Liver (tissue), 9 donors: ENCODE results near the gene ANO10. TPM values are rescaled to one million over a fixed set of nuclear protein-coding genes. Genes with fewer than 3 reads are reported as not detected.

Experiments
- DNase-seq: peaks from one replicate; pipeline ENCODE4 v3.0.0-alpha.2; 2017; ENCODE audit warnings: low spot score
- H3K27ac ChIP-seq, 2 donors: one replicate each; pipeline ENCODE4 v1.7.0; 2013; ENCODE audit warnings: inconsistent platforms in 2 of 2, low read length in 2 of 2, control low read depth in 1 of 2, low read depth in 1 of 2, mild to moderate bottlenecking in 1 of 2
- H3K27me3 ChIP-seq, 4 donors: one replicate each; pipeline versions ENCODE4 v1.6.1 to v1.7.0; 2013; ENCODE audit warnings: low read length in 3 of 4, inconsistent platforms in 1 of 4, mild to moderate bottlenecking in 1 of 4, moderate library complexity in 1 of 4; ENCODE audit not compliant: control insufficient read depth in 4 of 4, insufficient read depth in 4 of 4
- H3K36me3 ChIP-seq, 4 donors: one replicate each; pipeline versions ENCODE4 v1.6.1 to v1.7.0; 2013; ENCODE audit warnings: low read length in 3 of 4, mild to moderate bottlenecking in 3 of 4, low read depth in 1 of 4, moderate library complexity in 1 of 4; ENCODE audit not compliant: control insufficient read depth in 4 of 4, insufficient read depth in 3 of 4
- H3K4me1 ChIP-seq, 4 donors: one replicate each; pipeline versions ENCODE4 v1.6.1 to v1.7.0; 2013; ENCODE audit warnings: low read length in 3 of 4, mild to moderate bottlenecking in 3 of 4, moderate library complexity in 1 of 4; ENCODE audit not compliant: control insufficient read depth in 4 of 4, insufficient read depth in 4 of 4
- H3K4me3 ChIP-seq, 3 donors: one replicate each; pipeline versions ENCODE4 v1.6.1 to v1.7.0; 2013; ENCODE audit warnings: low read length in 3 of 3, control low read depth in 1 of 3, low read depth in 1 of 3, mild to moderate bottlenecking in 1 of 3
- H3K9ac ChIP-seq, 2 donors: one replicate each; pipeline ENCODE4 v1.7.0; 2013; ENCODE audit warnings: low read length in 2 of 2, mild to moderate bottlenecking in 2 of 2, moderate library complexity in 2 of 2, control low read depth in 1 of 2, low read depth in 1 of 2
- H3K9me3 ChIP-seq, 4 donors: one replicate each; pipeline versions ENCODE4 v1.6.1 to v1.7.0; 2013; ENCODE audit warnings: low read length in 3 of 4; ENCODE audit not compliant: control insufficient read depth in 4 of 4
- FOXA2 ChIP-seq: IDR thresholded peaks from 2 replicates; pipeline ENCODE4 v1.6.1; 2016; ENCODE audit warnings: antibody characterized with exemption
- GABPA ChIP-seq, 2 donors: IDR thresholded peaks in 1 of 2; conservative IDR thresholded peaks in 1 of 2; 2 replicates each; pipeline ENCODE4 v1.6.1; 2016; ENCODE audit warnings: antibody characterized with exemption in 2 of 2, mild to moderate bottlenecking in 1 of 2, moderate library complexity in 1 of 2
- HNF4A ChIP-seq, 2 donors: conservative IDR thresholded peaks; 2 replicates each; pipeline ENCODE4 v1.6.1; 2016; ENCODE audit warnings: antibody characterized with exemption in 2 of 2, mild to moderate bottlenecking in 2 of 2
- HNF4G ChIP-seq: IDR thresholded peaks from 2 replicates; pipeline ENCODE4 v1.6.1; 2016; ENCODE audit warnings: antibody characterized with exemption
- NR2F2 ChIP-seq: IDR thresholded peaks from 2 replicates; pipeline ENCODE4 v1.6.1; 2016; ENCODE audit warnings: antibody characterized with exemption
- RAD21 ChIP-seq, 2 donors: IDR thresholded peaks; 2 replicates each; pipeline ENCODE4 v1.6.1; 2016; ENCODE audit warnings: antibody characterized with exemption in 2 of 2, mild to moderate bottlenecking in 2 of 2
- RXRA ChIP-seq, 2 donors: IDR thresholded peaks; 2 replicates each; pipeline ENCODE4 v1.6.1; 2017 to 2018; ENCODE audit warnings: antibody characterized with exemption in 2 of 2, mild to moderate bottlenecking in 1 of 2
- TAF1 ChIP-seq: conservative IDR thresholded peaks from 2 replicates; pipeline ENCODE4 v1.6.1; 2016; ENCODE audit warnings: antibody characterized with exemption, mild to moderate bottlenecking
- YY1 ChIP-seq: IDR thresholded peaks from 2 replicates; pipeline ENCODE4 v1.6.1; 2016; ENCODE audit warnings: antibody characterized with exemption, mild to moderate bottlenecking
- WGBS: extraction: QIAGEN DNeasy Blood & Tissue Kit; methylation state at CpG from one replicate; pipeline ENCODE4 v1.1.7; 2013; 5-methylcytosine and 5-hydroxymethylcytosine counted together
- polyA plus RNA-seq, 2 donors: library from polyadenylated mRNA; stranded (reverse) in 1 of 2; unstranded in 1 of 2; fragments of 200-250 nt in 1 of 2; fragments of >200 nt in 1 of 2; fragmentation: Nextera tagmentation in 1 of 2; extraction: Ambion mirVana in 1 of 2; gene quantifications; one replicate each; pipeline versions ENCODE4 v1.2.1 to v1.2.3, GENCODE V29; 2013 to 2015
- total RNA-seq, 2 donors: library from RNA; depleted of rRNA; stranded (reverse); fragments of >200 nt; gene quantifications; one replicate each; pipeline ENCODE4 v1.2.3, GENCODE V29; 2014
- TF ChIP-seq, protein P1 (sequence below): IDR thresholded peaks from 2 replicates; pipeline ENCODE4 v1.6.1; 2016; ENCODE audit warnings: antibody characterized with exemption, mild to moderate bottlenecking
- TF ChIP-seq, protein P2 (sequence below): IDR thresholded peaks from 2 replicates; pipeline ENCODE4 v1.6.1; 2016; ENCODE audit warnings: antibody characterized with exemption
- TF ChIP-seq, protein P3 (sequence below): IDR thresholded peaks from 2 replicates; pipeline ENCODE4 v1.6.1; 2016; ENCODE audit warnings: antibody characterized with exemption
- TF ChIP-seq, protein P4 (sequence below): fragments of 150-350 bp; IDR thresholded peaks from 2 replicates; pipeline ENCODE4 v1.5.1; 2017; ENCODE audit warnings: improper control_type of control experiment, low read depth, low read length; ENCODE audit not compliant: missing input control
- donor health status: healthy.
- donor health status: healthy.
- donor health status: healthy.
- donor health status: healthy.
- donor health status: healthy.

Gene ANO10
- total and polyA plus RNA-seq, 4 donors, result 5.6 to 8.7 (median 6.8) TPM

DNA sequence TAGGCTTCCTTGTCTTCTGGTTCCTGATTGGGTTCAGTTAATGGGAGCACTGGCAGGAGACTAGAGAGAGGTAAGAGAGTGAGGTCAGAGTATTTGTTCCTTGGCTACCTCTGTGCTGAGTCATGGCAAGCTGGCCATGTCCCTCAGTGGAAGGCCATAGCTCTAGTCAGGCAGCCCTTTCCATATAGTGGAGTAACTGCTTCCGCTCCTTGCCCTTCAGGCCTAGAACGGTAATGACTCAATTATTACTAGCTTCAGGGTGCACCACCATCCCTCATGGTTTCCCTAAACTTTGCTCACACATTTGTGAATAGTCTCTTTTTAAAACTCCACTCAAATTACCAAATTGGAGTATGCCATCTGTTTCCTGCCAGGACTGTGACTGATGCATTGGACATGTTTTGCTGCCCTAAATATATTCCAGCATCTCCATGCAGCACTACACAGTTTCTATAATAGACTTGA is 10.5 kb upstream of the ANO10 start:
- DNase-seq, result no peak
- no peak overlapping the region for H3K9ac ChIP-seq
- TF ChIP-seq FOXA2 (no peak), NR2F2 (no peak), TAF1 (no peak), RXRA (IDR thresholded peaks at IDR 0.05) (no peak), HNF4G (no peak), GABPA (IDR thresholded peaks at IDR 0.05 in 1 of 2, conservative IDR thresholded peaks at IDR 0.05 in 1 of 2) (no peak)
- TF ChIP-seq, protein P1, sequence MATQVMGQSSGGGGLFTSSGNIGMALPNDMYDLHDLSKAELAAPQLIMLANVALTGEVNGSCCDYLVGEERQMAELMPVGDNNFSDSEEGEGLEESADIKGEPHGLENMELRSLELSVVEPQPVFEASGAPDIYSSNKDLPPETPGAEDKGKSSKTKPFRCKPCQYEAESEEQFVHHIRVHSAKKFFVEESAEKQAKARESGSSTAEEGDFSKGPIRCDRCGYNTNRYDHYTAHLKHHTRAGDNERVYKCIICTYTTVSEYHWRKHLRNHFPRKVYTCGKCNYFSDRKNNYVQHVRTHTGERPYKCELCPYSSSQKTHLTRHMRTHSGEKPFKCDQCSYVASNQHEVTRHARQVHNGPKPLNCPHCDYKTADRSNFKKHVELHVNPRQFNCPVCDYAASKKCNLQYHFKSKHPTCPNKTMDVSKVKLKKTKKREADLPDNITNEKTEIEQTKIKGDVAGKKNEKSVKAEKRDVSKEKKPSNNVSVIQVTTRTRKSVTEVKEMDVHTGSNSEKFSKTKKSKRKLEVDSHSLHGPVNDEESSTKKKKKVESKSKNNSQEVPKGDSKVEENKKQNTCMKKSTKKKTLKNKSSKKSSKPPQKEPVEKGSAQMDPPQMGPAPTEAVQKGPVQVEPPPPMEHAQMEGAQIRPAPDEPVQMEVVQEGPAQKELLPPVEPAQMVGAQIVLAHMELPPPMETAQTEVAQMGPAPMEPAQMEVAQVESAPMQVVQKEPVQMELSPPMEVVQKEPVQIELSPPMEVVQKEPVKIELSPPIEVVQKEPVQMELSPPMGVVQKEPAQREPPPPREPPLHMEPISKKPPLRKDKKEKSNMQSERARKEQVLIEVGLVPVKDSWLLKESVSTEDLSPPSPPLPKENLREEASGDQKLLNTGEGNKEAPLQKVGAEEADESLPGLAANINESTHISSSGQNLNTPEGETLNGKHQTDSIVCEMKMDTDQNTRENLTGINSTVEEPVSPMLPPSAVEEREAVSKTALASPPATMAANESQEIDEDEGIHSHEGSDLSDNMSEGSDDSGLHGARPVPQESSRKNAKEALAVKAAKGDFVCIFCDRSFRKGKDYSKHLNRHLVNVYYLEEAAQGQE, result no peak
- H3K27ac ChIP-seq, result no peak overlapping the region
- no peaks in the 10 kb centered on the region for H3K9me3 ChIP-seq
- H3K36me3 ChIP-seq, result no peaks in the 10 kb centered on the region
- no peaks in the 10 kb centered on the region for H3K27me3 ChIP-seq
- 92% methylated on average over 2 of the region's 2 CpGs for WGBS
- no peak overlapping the region for H3K4me3 ChIP-seq
- no peaks in the 10 kb centered on the region for H3K4me1 ChIP-seq

DNA sequence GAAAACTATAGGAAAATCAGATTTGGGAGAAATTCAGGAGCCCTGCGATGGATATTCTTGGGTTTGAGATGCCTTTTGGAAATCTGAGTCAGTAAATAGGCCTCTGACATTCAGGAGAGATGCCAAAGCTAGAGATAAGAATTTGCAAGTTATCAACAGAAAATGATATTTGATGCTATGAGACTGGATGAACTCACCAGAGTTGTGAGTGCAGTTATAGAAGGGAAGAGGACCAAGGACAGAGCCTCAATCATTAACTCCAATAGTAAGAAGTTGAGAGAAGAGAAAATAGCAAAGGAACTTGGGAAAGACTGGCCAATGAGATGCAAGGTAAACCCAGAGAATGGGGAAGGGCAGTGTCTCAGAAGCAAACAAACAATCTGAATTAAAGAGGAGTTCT is 7.9 kb upstream of the ANO10 start:
- H3K9me3 ChIP-seq, result no peaks in the 10 kb centered on the region
- no peaks in the 10 kb centered on the region for H3K4me1 ChIP-seq
- no peaks in the 10 kb centered on the region for H3K36me3 ChIP-seq
- H3K27me3 ChIP-seq, result no peaks in the 10 kb centered on the region
- 92% methylated on average over 1 of the region's 1 CpG for WGBS
- no peak overlapping the region for H3K9ac ChIP-seq
- TF ChIP-seq, protein P2, sequence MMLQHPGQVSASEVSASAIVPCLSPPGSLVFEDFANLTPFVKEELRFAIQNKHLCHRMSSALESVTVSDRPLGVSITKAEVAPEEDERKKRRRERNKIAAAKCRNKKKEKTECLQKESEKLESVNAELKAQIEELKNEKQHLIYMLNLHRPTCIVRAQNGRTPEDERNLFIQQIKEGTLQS, result no peak
- TF ChIP-seq RAD21 (IDR thresholded peaks at IDR 0.05) (no peak), YY1 (no peak)
- no peak overlapping the region for H3K4me3 ChIP-seq
- no peak overlapping the region for H3K27ac ChIP-seq
- DNase-seq, result no peak

DNA sequence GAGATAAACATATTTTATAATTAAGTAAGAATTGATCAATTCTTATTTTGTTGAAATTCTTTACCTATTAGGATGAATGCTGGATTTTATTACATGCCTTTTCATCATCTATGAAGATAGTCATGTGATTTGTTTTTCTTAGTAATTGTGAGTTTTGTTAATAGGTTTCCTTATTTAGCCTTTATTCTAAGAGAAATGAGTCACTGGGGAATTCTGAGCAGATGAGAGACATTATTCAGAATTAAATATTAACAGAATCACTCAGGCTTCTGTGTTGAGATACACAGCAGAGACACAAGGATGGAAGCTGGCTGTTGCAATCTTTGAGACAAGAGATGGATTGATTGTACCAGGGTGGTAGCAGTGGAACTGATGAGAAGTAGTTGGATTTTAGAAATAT is 7.4 kb upstream of the ANO10 start:
- H3K4me3 ChIP-seq, result no peak overlapping the region
- H3K4me1 ChIP-seq, result no peaks in the 10 kb centered on the region
- H3K27ac ChIP-seq, result no peak overlapping the region
- no peaks in the 10 kb centered on the region for H3K27me3 ChIP-seq
- H3K9me3 ChIP-seq, result no peaks in the 10 kb centered on the region
- TF ChIP-seq, protein P3, sequence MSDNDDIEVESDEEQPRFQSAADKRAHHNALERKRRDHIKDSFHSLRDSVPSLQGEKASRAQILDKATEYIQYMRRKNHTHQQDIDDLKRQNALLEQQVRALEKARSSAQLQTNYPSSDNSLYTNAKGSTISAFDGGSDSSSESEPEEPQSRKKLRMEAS, result no peak
- TF ChIP-seq NR2F2 (no peak), RAD21 (IDR thresholded peaks at IDR 0.05) (no peak), GABPA (IDR thresholded peaks at IDR 0.05 in 1 of 2, conservative IDR thresholded peaks at IDR 0.05 in 1 of 2) (no peak), HNF4G (no peak), TAF1 (no peak), HNF4A (conservative IDR thresholded peaks at IDR 0.05) (no peak), YY1 (no peak)
- TF ChIP-seq, protein P4, sequence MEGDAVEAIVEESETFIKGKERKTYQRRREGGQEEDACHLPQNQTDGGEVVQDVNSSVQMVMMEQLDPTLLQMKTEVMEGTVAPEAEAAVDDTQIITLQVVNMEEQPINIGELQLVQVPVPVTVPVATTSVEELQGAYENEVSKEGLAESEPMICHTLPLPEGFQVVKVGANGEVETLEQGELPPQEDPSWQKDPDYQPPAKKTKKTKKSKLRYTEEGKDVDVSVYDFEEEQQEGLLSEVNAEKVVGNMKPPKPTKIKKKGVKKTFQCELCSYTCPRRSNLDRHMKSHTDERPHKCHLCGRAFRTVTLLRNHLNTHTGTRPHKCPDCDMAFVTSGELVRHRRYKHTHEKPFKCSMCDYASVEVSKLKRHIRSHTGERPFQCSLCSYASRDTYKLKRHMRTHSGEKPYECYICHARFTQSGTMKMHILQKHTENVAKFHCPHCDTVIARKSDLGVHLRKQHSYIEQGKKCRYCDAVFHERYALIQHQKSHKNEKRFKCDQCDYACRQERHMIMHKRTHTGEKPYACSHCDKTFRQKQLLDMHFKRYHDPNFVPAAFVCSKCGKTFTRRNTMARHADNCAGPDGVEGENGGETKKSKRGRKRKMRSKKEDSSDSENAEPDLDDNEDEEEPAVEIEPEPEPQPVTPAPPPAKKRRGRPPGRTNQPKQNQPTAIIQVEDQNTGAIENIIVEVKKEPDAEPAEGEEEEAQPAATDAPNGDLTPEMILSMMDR, result no peak
- TF ChIP-seq, protein P1, result no peak
- H3K36me3 ChIP-seq, result no peaks in the 10 kb centered on the region
- H3K9ac ChIP-seq, result no peak overlapping the region
- no peak for DNase-seq
